ENCODE data around the gene COPS9.

COPS9 gene

DNA sequence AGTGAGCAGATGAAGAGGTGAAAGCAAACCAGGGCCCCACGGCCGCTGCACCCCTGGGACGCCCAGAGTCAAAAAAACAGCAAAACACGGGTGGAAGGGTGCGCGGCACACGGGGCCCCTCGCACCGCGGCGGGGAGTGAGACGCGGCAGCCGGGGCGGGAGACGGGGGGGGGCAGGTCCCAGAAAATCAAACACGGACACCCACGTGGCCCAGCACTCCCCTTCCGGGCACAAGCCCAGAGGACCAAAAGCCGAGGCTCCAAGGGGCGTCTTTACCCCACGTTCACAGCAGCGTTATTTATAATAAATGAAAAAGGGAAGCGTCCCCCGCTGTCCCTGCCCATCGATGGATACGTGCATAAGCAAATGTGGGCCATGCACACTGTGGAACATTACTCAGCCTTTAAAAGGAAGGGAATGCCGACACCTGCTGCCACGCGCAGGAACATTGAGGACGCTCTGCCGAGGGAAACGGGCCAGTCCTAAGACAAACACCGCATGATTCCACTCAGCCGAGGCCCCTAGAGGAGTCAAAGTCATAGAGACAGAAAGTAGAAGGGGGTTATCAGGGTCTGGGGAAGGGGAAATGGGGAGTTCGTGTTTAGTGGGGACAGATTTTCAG, 677 bp upstream of the COPS9 start:
- no peak for DNase-seq (ENCODE audit: low read depth)
- TF ChIP-seq, protein P1, sequence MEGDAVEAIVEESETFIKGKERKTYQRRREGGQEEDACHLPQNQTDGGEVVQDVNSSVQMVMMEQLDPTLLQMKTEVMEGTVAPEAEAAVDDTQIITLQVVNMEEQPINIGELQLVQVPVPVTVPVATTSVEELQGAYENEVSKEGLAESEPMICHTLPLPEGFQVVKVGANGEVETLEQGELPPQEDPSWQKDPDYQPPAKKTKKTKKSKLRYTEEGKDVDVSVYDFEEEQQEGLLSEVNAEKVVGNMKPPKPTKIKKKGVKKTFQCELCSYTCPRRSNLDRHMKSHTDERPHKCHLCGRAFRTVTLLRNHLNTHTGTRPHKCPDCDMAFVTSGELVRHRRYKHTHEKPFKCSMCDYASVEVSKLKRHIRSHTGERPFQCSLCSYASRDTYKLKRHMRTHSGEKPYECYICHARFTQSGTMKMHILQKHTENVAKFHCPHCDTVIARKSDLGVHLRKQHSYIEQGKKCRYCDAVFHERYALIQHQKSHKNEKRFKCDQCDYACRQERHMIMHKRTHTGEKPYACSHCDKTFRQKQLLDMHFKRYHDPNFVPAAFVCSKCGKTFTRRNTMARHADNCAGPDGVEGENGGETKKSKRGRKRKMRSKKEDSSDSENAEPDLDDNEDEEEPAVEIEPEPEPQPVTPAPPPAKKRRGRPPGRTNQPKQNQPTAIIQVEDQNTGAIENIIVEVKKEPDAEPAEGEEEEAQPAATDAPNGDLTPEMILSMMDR (conservative IDR thresholded peaks at IDR 0.05; ENCODE audit: control insufficient read depth, insufficient read depth, low read depth, low read length) = no peak
- H3K4me3 ChIP-seq (ENCODE audit: control insufficient read depth, low read depth, low read length) = peak overlapping the region; percentile 85

DNA sequence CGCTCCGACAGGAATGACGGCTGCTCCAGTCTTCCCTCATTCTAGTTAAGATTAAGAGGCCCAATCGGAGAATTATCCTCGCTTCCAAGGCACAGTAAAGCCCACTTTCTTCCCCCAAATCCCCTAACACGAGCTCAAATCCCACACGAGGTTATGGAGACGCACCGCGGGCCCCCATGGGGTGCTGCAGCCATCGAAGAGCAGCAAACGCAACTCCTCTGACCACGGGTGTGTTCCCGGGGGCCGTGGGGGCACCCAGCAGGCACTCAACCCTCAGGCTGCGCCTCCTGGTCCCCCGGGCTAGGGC, 446 bp downstream of the COPS9 start:
- TF ChIP-seq, protein P1 (conservative IDR thresholded peaks at IDR 0.05; ENCODE audit: control insufficient read depth, insufficient read depth, low read depth, low read length) = no peak
- peak overlapping the region; percentile 85 for H3K4me3 ChIP-seq (ENCODE audit: control insufficient read depth, low read depth, low read length)
- no peak for DNase-seq (ENCODE audit: low read depth)

DNA sequence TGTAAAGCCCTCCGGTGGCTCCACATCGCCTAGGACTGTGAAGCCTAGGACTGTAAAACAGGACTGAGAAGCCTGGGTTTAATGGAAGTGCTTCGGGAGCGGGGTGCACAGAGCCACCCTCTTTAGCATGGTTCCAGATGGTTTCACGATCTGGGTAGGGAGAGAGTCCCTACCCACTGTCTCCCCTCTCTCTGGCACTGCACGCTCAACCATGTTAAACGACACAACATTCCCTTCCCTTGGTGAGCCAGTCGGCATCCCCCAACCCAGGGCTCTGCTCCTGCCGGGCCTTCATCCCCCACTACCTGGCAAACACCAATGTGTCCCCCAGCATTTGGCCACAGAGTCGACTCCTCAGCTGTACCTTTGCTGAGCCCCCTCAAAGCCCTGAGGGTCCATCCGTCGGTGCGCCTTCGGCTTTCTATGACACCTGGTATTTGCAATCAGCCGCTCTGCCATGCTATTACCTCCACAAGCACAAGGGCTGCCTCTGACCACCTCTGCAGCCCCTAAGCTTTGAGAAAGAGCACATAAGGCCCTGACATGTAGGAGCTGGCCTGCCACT, 1.1 kb downstream of the COPS9 start:
- TF ChIP-seq, protein P1 (conservative IDR thresholded peaks at IDR 0.05; ENCODE audit: control insufficient read depth, insufficient read depth, low read depth, low read length) = no peak
- H3K4me3 ChIP-seq (ENCODE audit: control insufficient read depth, low read depth, low read length) = peak overlapping the region; percentile 85
- DNase-seq (ENCODE audit: low read depth) = no peak

DNA sequence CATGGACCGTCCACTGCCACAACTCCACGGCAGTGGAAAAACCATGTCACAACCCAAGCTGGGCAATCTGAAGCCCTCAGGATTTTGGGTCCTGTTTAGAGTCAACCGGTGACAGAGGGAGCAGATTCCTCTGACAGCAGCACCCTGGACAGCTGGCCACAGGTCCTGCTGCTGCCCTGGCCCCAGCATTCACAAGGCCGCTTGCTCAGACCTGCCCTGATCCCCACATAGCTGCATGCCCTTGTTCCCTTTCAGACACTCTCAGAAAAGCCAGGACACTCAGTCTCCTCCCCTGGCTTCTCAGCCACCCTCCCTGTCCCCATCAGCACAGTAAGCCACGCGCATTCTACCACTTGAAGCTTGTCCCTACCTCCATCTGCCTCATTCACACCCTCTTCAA, 1.6 kb downstream of the COPS9 start:
- DNase-seq (ENCODE audit: low read depth) = no peak
- H3K4me3 ChIP-seq (ENCODE audit: control insufficient read depth, low read depth, low read length) = peak overlapping the region; percentile 85
- TF ChIP-seq, protein P1 (conservative IDR thresholded peaks at IDR 0.05; ENCODE audit: control insufficient read depth, insufficient read depth, low read depth, low read length) = no peak

DNA sequence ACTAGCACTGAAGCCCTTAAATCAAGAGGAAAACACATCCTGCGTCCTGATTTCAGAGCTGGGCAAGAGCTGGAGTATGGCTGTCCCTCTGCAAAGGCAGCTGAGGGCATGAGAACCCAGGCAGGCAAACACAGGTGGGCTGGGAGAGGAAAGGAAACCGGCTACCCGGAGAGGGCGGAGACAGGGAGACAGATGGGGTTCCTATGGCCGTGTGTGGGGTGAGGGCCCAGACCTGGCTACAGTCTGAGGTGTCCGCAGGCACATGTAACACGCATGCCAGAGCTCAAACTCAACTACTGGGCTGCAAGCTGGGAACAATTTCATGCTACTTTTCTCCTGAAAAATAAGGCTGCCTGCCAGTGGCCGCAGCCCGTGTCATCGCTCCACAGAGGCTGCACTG, 2.7 kb downstream of the COPS9 start:
- DNase-seq (ENCODE audit: low read depth) = no peak
- TF ChIP-seq, protein P1 (conservative IDR thresholded peaks at IDR 0.05; ENCODE audit: control insufficient read depth, insufficient read depth, low read depth, low read length) = no peak
- no peak overlapping the region for H3K4me3 ChIP-seq (ENCODE audit: control insufficient read depth, low read depth, low read length)

DNA sequence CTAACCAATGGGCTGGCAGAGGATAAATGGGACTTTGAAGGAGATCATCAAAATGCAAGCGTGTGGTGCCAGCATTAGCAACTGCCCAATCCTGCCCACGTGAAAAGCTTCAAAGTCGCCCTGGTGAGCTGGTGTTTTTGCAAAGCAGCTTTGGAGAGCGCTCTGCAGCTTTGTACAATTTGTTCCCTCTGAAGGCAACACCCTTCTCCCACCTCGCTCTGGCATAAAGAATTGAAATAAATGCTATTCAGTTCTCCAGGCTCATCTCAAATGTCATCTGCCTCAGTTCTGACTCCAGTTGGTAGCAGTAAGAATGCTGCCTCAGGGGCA, 3.5 kb downstream of the COPS9 start:
- DNase-seq (ENCODE audit: low read depth) = no peak
- no peak overlapping the region for H3K4me3 ChIP-seq (ENCODE audit: control insufficient read depth, low read depth, low read length)
- TF ChIP-seq, protein P1 (conservative IDR thresholded peaks at IDR 0.05; ENCODE audit: control insufficient read depth, insufficient read depth, low read depth, low read length) = no peak

All from fibroblast of mammary gland (primary cell).